ENCODE results near the gene FILIP1L. TPM values are rescaled to one million over a fixed set of nuclear protein-coding genes. Genes with fewer than 3 reads are reported as not detected.

FILIP1L gene
- total RNA-seq, 1 donor from 2014 or later, result 19.4 TPM

DNA sequence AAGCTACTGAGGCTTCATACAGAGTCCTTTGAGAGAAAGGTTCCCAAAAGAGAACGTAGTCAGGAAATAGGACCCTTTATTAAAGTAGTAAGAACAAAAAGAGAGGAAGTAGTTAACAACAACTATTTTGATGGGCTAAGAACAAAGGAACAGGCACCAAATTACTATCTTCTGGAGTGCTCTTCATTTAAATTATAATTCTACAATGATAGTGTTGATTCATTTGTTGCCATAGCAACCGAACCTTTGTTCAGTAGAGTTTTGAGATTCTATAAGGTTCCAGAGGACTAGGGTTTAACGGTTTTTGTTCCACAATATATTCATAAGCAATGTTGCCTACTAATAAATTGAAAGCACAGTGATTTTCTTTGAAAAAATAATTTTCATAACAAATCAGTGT is 217.8 kb downstream of the FILIP1L start:
- no peaks in the 10 kb centered on the region for H3K9me3 Mint-ChIP-seq (ENCODE audit: low read depth)
- no peak for TF ChIP-seq CTCF (IDR thresholded peaks at IDR 0.05; ENCODE audit: unreplicated experiment)
- H3K27me3 Mint-ChIP-seq, result no peaks in the 10 kb centered on the region
- no peak overlapping the region for H3K4me3 Mint-ChIP-seq (ENCODE audit: low read depth)
- no peaks in the 10 kb centered on the region for H3K36me3 Mint-ChIP-seq (ENCODE audit: insufficient read depth)
- DNase-seq (ENCODE audit: low spot score, unreplicated experiment), result no peak
- H3K27ac Mint-ChIP-seq, result peak overlapping the region; percentile 73
- peaks cover 14% of the 10 kb centered on the region for H3K4me1 Mint-ChIP-seq (ENCODE audit: low read depth)

DNA sequence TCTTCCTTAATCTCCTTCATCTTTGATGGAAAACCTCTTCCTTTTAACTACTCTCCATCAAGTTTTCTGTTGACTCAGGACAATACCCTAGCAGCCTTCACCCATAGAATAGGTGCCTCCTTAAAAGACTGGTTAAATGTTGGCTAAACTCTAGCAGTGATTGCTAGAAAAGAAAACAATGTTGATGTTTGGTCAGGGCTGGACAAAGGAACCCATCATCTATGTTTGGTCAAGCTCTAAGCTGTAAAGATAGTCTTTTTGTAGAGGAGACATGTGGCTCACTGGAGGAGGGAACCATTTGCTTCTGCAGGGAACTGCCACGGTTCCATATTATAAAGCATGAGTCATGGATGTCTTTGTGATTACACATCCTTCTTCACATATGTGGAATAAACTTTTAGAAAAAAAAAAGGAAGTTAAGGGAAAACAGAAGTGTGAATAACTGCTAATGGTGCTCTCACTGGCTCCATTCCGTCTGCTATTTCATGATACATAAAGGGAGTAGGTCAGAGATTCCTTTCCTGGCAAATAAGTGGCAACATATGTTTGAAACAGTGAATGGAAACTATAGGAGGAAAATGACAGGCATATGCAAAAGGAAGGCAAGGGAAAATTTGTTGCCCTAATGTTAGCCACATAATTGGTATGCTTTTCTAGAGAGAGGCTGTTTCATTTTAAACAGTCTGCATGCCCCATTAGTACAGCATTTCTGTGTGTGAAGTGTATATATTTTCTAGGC is 218.4 kb downstream of the FILIP1L start:
- no peak overlapping the region for H3K4me3 Mint-ChIP-seq (ENCODE audit: low read depth)
- no peaks in the 10 kb centered on the region for H3K27me3 Mint-ChIP-seq

GRCh38 chr3:99895131-99895696 is 219.1 kb downstream of the FILIP1L start:
- H3K36me3 Mint-ChIP-seq (ENCODE audit: insufficient read depth), result no peaks in the 10 kb centered on the region
- H3K27me3 Mint-ChIP-seq, result no peaks in the 10 kb centered on the region
- no peak overlapping the region for H3K27ac Mint-ChIP-seq
- no peaks in the 10 kb centered on the region for H3K9me3 Mint-ChIP-seq (ENCODE audit: low read depth)
- no peak for DNase-seq (ENCODE audit: low spot score, unreplicated experiment)
- peaks cover 10% of the 10 kb centered on the region for H3K4me1 Mint-ChIP-seq (ENCODE audit: low read depth)
- no peak overlapping the region for H3K4me3 Mint-ChIP-seq (ENCODE audit: low read depth)
- TF ChIP-seq CTCF (IDR thresholded peaks at IDR 0.05; ENCODE audit: unreplicated experiment), result no peak

More for the DNA sequence above, 218.4 kb downstream of the FILIP1L start:
- Mint-ChIP-seq H3K9me3 (ENCODE audit: low read depth) (no peaks in the 10 kb centered on the region), H3K36me3 (ENCODE audit: insufficient read depth) (no peaks in the 10 kb centered on the region), H3K27ac (peak overlapping the region; percentile 73), H3K4me1 (ENCODE audit: low read depth) (peaks cover 10% of the 10 kb centered on the region)
- no peak for TF ChIP-seq CTCF (IDR thresholded peaks at IDR 0.05; ENCODE audit: unreplicated experiment)
- no peak for DNase-seq (ENCODE audit: low spot score, unreplicated experiment)

GRCh38 chr3:99892332-99892731 is 222.0 kb downstream of the FILIP1L start:
- Mint-ChIP-seq H3K27ac (no peak overlapping the region), H3K4me3 (ENCODE audit: low read depth) (no peak overlapping the region), H3K4me1 (ENCODE audit: low read depth) (peaks cover 10% of the 10 kb centered on the region), H3K27me3 (no peaks in the 10 kb centered on the region), H3K9me3 (ENCODE audit: low read depth) (no peaks in the 10 kb centered on the region), H3K36me3 (ENCODE audit: insufficient read depth) (no peaks in the 10 kb centered on the region)
- no peak for TF ChIP-seq CTCF (IDR thresholded peaks at IDR 0.05; ENCODE audit: unreplicated experiment)
- no peak for DNase-seq (ENCODE audit: low spot score, unreplicated experiment)

DNA sequence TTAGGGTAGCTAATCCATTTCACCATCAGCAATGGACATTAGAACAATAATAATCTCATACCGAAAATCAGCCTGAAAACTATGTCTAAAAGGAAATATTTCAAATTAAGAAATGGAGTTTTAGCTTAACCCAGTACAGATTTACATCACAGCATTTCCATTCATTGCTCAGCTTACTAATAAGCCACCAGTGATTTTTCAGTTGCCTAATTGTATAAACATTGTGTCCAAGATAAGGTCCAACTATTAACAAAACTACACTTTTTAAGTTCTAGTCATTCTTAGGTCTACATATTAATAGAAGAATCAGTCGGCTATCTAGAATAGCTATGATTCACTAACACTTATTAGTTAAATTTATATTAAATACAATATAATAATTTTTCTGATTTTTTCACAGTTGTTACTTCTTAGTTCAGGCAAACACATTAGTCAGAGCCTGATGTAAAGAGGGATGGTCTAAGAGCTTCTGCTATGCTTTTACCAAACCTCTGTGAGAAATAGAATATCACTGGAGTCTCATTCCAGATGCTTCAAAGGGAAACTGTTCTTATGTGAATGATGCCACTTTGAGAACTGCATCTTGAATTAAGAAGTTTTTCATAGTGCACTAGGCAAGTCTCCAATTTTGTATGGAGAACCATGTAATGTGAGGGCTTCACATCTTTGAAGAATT is 222.6 kb downstream of the FILIP1L start:
- Mint-ChIP-seq H3K4me1 (ENCODE audit: low read depth) (peaks cover 10% of the 10 kb centered on the region), H3K27ac (no peak overlapping the region), H3K4me3 (ENCODE audit: low read depth) (no peak overlapping the region), H3K9me3 (ENCODE audit: low read depth) (no peaks in the 10 kb centered on the region), H3K36me3 (ENCODE audit: insufficient read depth) (no peaks in the 10 kb centered on the region), H3K27me3 (no peaks in the 10 kb centered on the region)
- DNase-seq (ENCODE audit: low spot score, unreplicated experiment), result no peak
- no peak for TF ChIP-seq CTCF (IDR thresholded peaks at IDR 0.05; ENCODE audit: unreplicated experiment)

Data from progenitor cell of endocrine pancreas (in vitro differentiated cells).